HepG2 (cell line): ENCODE measurements around the gene GDPD1. TPM values are rescaled to one million over a fixed set of nuclear protein-coding genes. Genes with fewer than 3 reads are reported as not detected.

Experiments
- ARHGAP35 ChIP-seq: sonication (generic); formaldehyde crosslinking; IDR thresholded peaks from 2 replicates; pipeline ENCODE4 v1.9.0; 2022; ENCODE audit warnings: mild to moderate bottlenecking, inconsistent platforms, moderate library complexity, missing genetic modification reagents, borderline replicate concordance
- BRD4 ChIP-seq: sonication (generic); formaldehyde crosslinking; IDR thresholded peaks from 2 replicates; pipeline ENCODE4 v1.4.0; 2020; ENCODE audit warnings: missing genetic modification reagents
- IKZF1 ChIP-seq: fragments of 450-650 bp; IDR thresholded peaks from 2 replicates; pipeline ENCODE4 v1.7.1; 2016
- KLF15 ChIP-seq: sonication (generic); formaldehyde crosslinking; IDR thresholded peaks from 2 replicates; pipeline ENCODE4 v1.8.1; 2023; ENCODE audit warnings: borderline replicate concordance, mild to moderate bottlenecking, inconsistent platforms, missing genetic modification reagents, mixed read lengths
- MED13 ChIP-seq: sonication (generic); formaldehyde crosslinking; IDR thresholded peaks from 2 replicates; pipeline ENCODE4 v1.5.0; 2020; ENCODE audit warnings: missing genetic modification reagents
- NR2F2 ChIP-seq: IDR thresholded peaks from 2 replicates; pipeline ENCODE4 v1.6.1; 2012; ENCODE audit warnings: low read depth, inconsistent platforms, borderline replicate concordance
- PAWR ChIP-seq: sonication (generic); formaldehyde crosslinking; IDR thresholded peaks from 2 replicates; pipeline ENCODE4 v1.4.0; 2020; ENCODE audit warnings: missing genetic modification reagents, mild to moderate bottlenecking, borderline replicate concordance
- RFXAP ChIP-seq: sonication (generic); formaldehyde crosslinking; IDR thresholded peaks from 2 replicates; pipeline ENCODE4 v1.4.0; 2020; ENCODE audit warnings: missing genetic modification reagents, borderline replicate concordance
- SMC3 ChIP-seq: IDR thresholded peaks from 2 replicates; pipeline ENCODE4 v1.6.1; 2011; ENCODE audit warnings: low read length, improper control_type of control experiment
- ZBTB42 ChIP-seq: sonication (generic); formaldehyde crosslinking; IDR thresholded peaks from 2 replicates; pipeline ENCODE4 v1.5.0; 2020; ENCODE audit warnings: mild to moderate bottlenecking, missing genetic modification reagents
- ZFP82 ChIP-seq: sonication (generic); formaldehyde crosslinking; IDR thresholded peaks from 2 replicates; pipeline ENCODE4 v1.5.1; 2020; ENCODE audit warnings: mild to moderate bottlenecking, missing genetic modification reagents, borderline replicate concordance
- ZNF431 ChIP-seq: sonication (generic); formaldehyde crosslinking; IDR thresholded peaks from 2 replicates; pipeline ENCODE4 v1.9.0; 2022; ENCODE audit warnings: missing genetic modification reagents, low read depth, mild to moderate bottlenecking, borderline replicate concordance
- ZNF460 ChIP-seq: sonication (generic); formaldehyde crosslinking; IDR thresholded peaks from 2 replicates; pipeline ENCODE4 v1.5.1; 2020; ENCODE audit warnings: missing genetic modification reagents, mild to moderate bottlenecking, borderline replicate concordance
- ZSCAN22 ChIP-seq: sonication (generic); formaldehyde crosslinking; IDR thresholded peaks from 2 replicates; pipeline ENCODE4 v1.4.0; 2020; ENCODE audit warnings: mild to moderate bottlenecking, missing genetic modification reagents
- ZSCAN9 ChIP-seq: IDR thresholded peaks from 2 replicates; pipeline ENCODE4 v1.6.1; 2016; ENCODE audit warnings: borderline replicate concordance
- polyA plus RNA-seq, 8 experiments: library from polyadenylated mRNA; depleted of rRNA in 3 of 8; stranded (reverse) in 7 of 8; unstranded in 1 of 8; fragments of >200 nt; fragmentation: Illumina TruSeq in 4 of 8; extraction: Trizol in 4 of 8; gene quantifications; 2 replicates each; pipeline versions ENCODE4 v1.2.1 to v1.2.3, GENCODE V29; 2011 to 2016; ENCODE audit warnings: low read depth in 4 of 8, missing spikeins in 1 of 8, mixed read lengths in 1 of 8; ENCODE audit not compliant: insufficient read depth in 1 of 8
- total RNA-seq, 5 experiments: library from RNA; depleted of rRNA; stranded (reverse); fragments of >200 nt; fragmentation: Illumina TruSeq; extraction: Trizol; gene quantifications; 2 replicates each; pipeline ENCODE4 v1.2.3, GENCODE V29; 2016; ENCODE audit warnings: low read depth in 1 of 5
- TF ChIP-seq, protein P1 (sequence below): sonication (generic); formaldehyde crosslinking; IDR thresholded peaks from 2 replicates; pipeline ENCODE4 v1.4.0; 2020; ENCODE audit warnings: mild to moderate bottlenecking, missing genetic modification reagents
- TF ChIP-seq, protein P2 (sequence below): sonication (generic); formaldehyde crosslinking; IDR thresholded peaks from 2 replicates; pipeline ENCODE4 v1.8.0; 2022; ENCODE audit warnings: missing genetic modification reagents, low read depth, mild to moderate bottlenecking, borderline replicate concordance
- TF ChIP-seq, protein P3 (sequence below): IDR thresholded peaks from 2 replicates; pipeline ENCODE4 v1.6.1; 2018; ENCODE audit warnings: missing genetic modification reagents, mild to moderate bottlenecking, missing compliant biosample characterization
- TF ChIP-seq, protein P4 (sequence below): sonication (generic); formaldehyde crosslinking; IDR thresholded peaks from 2 replicates; pipeline ENCODE4 v1.4.0; 2020; ENCODE audit warnings: missing genetic modification reagents
- TF ChIP-seq, protein P5 (sequence below): sonication (generic); formaldehyde crosslinking; IDR thresholded peaks from 2 replicates; pipeline ENCODE4 v1.5.0; 2020; ENCODE audit warnings: missing genetic modification reagents, mild to moderate bottlenecking, borderline replicate concordance

Gene GDPD1
- total and polyA plus RNA-seq, 2 of the 13 experiments (the other 11 are each of a cell fraction or from before 2014, with no cell fraction given), result 6.0 to 7.7 TPM

DNA sequence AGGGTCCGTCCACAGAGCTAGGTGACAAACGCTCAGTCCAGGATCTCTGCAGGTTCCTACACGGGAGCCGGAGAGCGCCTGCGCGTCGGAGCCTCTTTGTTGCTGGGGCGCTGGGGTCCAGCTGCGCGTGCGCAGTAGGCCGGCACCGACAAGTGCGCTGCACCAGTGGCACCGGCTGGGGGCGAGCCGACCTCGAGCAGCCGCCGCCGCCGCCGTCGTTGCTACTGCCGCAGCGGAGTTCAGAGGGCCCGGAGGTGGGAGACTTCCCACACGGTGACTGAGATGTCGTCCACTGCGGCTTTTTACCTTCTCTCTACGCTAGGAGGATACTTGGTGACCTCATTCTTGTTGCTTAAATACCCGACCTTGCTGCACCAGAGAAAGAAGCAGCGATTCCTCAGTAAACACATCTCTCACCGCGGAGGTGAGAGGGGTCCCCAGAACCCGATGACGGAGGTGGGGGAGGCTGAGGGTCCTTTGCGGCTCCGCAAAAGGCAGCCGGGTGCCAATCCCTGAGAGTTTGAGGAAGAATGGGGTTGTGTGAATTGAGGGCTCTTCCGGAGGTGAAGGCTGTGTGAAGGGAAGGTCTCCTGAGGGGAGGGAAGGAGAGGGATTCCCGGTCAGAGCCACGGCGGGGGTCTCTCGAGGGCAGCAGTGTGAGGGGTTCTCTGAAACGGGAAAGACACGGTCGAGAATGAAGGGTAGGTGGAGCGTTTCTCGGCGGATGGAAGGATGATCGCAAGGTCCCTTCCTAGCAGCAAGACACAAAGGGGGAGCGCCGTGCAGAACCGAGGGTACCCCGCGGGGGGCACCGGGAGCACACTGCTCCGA, at the start of gene GDPD1 (continued):
- TF ChIP-seq, protein P1, sequence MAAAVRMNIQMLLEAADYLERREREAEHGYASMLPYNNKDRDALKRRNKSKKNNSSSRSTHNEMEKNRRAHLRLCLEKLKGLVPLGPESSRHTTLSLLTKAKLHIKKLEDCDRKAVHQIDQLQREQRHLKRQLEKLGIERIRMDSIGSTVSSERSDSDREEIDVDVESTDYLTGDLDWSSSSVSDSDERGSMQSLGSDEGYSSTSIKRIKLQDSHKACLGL (CRISPR knock-in tag), result no peak; the same call in 1 of the 2 replicates
- peak; percentile 70 for TF ChIP-seq ZSCAN9 (CRISPR knock-in tag)
- peak; percentile 75; the same call in 1 of the 2 replicates for TF ChIP-seq ZSCAN22 (CRISPR knock-in tag)
- TF ChIP-seq, protein P2, sequence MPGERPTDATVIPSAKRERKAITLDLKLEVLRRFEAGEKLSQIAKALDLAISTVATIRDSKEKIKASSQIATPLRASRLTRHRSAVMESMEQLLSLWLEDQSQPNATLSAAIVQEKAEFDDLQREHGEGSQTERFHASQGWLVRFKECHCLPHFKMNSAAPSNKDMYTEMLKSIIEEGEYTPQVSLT (CRISPR knock-in tag), result no peak
- TF ChIP-seq MED13, result no peak; the same call in 1 of the 2 replicates
- TF ChIP-seq, protein P3, sequence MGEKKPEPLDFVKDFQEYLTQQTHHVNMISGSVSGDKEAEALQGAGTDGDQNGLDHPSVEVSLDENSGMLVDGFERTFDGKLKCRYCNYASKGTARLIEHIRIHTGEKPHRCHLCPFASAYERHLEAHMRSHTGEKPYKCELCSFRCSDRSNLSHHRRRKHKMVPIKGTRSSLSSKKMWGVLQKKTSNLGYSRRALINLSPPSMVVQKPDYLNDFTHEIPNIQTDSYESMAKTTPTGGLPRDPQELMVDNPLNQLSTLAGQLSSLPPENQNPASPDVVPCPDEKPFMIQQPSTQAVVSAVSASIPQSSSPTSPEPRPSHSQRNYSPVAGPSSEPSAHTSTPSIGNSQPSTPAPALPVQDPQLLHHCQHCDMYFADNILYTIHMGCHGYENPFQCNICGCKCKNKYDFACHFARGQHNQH (CRISPR knock-in tag), result peak; percentile 82
- no peak; the same call in 1 of the 2 replicates for TF ChIP-seq SMC3
- TF ChIP-seq ARHGAP35 (CRISPR knock-in tag), result no peak; the same call in 1 of the 2 replicates
- TF ChIP-seq, protein P4, sequence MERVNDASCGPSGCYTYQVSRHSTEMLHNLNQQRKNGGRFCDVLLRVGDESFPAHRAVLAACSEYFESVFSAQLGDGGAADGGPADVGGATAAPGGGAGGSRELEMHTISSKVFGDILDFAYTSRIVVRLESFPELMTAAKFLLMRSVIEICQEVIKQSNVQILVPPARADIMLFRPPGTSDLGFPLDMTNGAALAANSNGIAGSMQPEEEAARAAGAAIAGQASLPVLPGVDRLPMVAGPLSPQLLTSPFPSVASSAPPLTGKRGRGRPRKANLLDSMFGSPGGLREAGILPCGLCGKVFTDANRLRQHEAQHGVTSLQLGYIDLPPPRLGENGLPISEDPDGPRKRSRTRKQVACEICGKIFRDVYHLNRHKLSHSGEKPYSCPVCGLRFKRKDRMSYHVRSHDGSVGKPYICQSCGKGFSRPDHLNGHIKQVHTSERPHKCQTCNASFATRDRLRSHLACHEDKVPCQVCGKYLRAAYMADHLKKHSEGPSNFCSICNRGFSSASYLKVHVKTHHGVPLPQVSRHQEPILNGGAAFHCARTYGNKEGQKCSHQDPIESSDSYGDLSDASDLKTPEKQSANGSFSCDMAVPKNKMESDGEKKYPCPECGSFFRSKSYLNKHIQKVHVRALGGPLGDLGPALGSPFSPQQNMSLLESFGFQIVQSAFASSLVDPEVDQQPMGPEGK (CRISPR knock-in tag), result peak; percentile 41; the same call in 1 of the 2 replicates
- no peak for TF ChIP-seq ZFP82
- TF ChIP-seq ZNF460 (CRISPR knock-in tag), result peak; percentile 28; the same call in 1 of the 2 replicates
- TF ChIP-seq NR2F2, result no peak
- TF ChIP-seq RFXAP, result peak; percentile 89
- TF ChIP-seq BRD4, result no peak
- TF ChIP-seq ZBTB42, result no peak
- TF ChIP-seq KLF15, result no peak; the same call in 1 of the 2 replicates
- peak; percentile 82; the same call in 1 of the 2 replicates for TF ChIP-seq ZNF431 (CRISPR knock-in tag)
- no peak for TF ChIP-seq PAWR (CRISPR knock-in tag)
- TF ChIP-seq IKZF1, result no peak
- TF ChIP-seq, protein P5, sequence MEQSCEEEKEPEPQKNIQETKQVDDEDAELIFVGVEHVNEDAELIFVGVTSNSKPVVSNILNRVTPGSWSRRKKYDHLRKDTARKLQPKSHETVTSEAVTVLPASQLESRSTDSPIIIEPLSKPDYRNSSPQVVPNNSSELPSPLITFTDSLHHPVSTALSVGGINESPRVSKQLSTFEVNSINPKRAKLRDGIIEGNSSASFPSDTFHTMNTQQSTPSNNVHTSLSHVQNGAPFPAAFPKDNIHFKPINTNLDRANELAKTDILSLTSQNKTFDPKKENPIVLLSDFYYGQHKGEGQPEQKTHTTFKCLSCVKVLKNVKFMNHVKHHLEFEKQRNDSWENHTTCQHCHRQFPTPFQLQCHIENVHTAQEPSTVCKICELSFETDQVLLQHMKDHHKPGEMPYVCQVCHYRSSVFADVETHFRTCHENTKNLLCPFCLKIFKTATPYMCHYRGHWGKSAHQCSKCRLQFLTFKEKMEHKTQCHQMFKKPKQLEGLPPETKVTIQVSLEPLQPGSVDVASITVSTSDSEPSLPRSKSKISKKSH, result peak; percentile 10; the same call in 1 of the 2 replicates
